Activated T-cell treated with anti-CD3 and anti-CD28 coated beads for 4 hours (primary cell): ENCODE data around the gene POLR2L.

ENCODE experiments used
- DNase-seq: peaks from one replicate; pipeline ENCODE4 v3.0.0-alpha.2; 2020

The POLR2L gene

DNA sequence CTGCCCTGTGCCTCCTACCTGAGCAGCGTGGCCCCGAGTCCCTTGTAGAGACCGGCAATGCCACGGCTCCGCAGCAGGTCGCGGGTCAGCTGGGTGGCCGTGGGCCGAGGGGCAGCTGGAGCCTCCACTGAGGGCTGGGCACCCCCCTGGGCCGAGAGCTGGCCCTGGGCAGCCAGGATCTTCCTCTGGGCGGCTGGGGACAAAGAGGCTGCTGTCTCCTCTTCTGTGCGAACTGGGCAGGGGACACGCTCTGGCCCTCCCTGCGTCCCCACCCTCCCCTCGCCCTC, 49.9 kb downstream of the POLR2L start:
- DNase-seq, result no peak

DNA sequence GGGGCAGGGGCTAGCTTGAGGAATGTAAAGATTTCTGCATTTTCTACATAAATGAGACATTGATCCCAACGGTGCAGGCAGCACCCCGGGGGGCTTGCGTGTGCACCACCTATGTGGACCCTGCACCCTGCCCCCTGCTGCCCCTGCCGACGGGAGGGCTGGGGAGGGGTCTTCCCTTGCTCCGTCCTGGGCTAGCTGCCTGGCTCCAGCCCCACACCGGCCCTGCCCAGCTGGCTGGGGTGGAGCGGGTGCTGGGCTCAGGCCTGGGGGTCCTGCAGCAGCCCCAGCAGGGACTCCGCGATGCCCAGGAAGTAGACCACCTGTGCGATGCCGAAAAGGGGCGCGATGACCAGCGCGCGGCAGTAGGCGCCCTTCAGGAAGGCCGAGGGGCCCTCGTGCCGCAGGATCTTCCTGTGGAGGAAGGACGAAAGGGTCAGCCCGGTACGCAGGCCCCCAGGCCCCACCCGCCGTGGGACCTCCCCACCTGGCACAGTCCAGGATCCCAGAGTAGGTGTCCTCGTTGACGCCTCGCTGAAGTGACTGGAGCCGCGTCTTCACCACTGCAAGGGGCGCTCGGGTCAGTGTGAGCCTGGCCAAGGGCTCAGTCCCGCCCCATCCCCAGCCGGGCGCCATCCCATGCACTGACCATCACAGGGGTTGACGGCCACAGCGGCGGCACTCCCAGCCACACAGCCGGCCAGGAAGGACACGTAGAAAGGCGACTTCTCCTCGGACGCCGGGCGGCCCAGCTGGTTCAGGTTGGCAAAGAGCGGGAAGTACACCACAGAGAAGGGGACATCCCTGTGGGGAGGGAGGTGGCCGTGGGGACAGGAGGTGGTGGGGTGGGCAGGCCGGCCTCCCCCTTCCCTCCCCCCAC, 50.4 kb downstream of the POLR2L start:
- no peak for DNase-seq

DNA sequence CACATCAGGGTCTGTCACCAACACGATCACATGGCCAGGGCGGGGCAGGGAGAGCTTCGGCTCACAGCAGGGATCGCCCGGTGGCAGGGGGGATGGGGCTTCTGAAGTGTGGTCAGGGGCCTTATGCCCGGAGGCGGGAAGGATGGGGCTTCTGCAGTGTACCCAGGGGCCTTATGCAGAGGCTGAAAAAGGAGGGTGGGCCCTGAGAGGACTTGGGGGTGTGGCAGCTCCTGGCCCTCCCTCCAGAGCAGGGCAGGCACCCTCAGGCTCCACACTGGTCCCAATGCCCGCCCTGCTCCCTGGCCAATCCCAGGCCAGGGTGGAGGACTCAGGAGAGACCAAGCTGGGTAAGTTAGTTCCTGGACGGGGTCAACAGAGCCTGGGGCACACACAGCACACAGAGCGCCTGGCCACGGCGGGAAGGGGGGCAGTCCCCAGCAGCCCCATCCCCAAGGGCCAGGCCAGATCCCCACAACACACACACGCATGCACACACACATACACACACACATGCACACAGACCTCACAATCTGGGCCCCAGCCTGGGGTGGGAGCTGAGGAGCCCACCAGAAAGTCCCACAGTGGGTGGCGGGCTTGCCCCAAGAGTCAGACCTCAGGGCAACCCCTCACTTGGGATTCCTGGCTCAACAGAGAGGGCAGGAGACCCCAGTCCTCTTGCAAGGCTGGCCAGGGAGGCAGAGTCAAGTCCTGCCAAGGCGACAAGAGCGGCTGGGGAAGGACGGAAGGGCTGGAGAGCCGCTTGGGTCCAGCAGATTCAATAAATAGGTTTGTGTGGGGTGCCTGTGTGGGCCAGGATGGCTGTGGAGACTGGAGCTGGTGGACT, 51.4 kb downstream of the POLR2L start:
- DNase-seq, result no peak

DNA sequence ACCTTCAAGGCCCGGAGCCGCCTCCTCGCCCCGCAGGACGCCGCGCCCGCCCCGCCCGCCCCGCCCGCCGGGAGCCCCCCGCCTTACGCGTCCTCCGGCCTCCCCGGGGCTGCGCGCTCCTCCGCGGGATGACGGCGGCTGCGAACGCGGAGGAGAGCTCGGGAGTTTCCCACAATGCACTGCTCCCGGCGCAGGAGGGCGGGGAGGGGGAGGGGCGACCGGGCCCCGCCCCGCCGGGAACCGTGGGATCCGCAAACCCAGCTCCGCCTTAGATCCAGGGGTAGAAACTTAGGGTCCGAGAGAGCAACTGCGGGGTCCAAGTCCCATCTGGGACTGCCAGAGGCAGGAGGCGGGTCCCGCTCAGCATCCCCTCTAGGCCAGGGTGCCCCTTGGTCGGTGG, 52.4 kb downstream of the POLR2L start, which contains the start of gene CEND1:
Gene CEND1, minus strand, starts transcription at position 148 of the 400 bp plus-strand sequence. CDS start 1,514 bp downstream, outside the sequence.
- no peak for DNase-seq
